GM18499 (cell line): ENCODE results near the gene JUP.

ENCODE experiments used
- ATAC-seq: cut with Tn5 transposase; IDR thresholded peaks from one replicate; pipeline ENCODE4 v1.9.1; 2021; ENCODE audit warnings: moderate number of reproducible peaks; ENCODE audit not compliant: insufficient read depth, unreplicated experiment

The JUP gene

GRCh38 chr17:41762841-41763240 lies 23.7 kb downstream of the JUP start:
- no peak for ATAC-seq

- no peak for ATAC-seq
Measured at GRCh38 chr17:41762391-41762790, 24.1 kb downstream of the JUP start.

GRCh38 chr17:41760878-41761277 lies 25.6 kb downstream of the JUP start:
- no peak for ATAC-seq

GRCh38 chr17:41758601-41759000 lies 27.9 kb downstream of the JUP start:
- ATAC-seq = no peak

GRCh38 chr17:41754066-41754465 lies 32.4 kb downstream of the JUP start:
- ATAC-seq = no peak

GRCh38 chr17:41751288-41751687 lies 35.2 kb downstream of the JUP start:
- ATAC-seq = no peak

GRCh38 chr17:41750862-41751261 lies 35.6 kb downstream of the JUP start:
- ATAC-seq = no peak

- ATAC-seq = no peak
Measured at GRCh38 chr17:41748275-41748674, 38.2 kb downstream of the JUP start.

- no peak for ATAC-seq
Measured at GRCh38 chr17:41741709-41742108, 44.8 kb downstream of the JUP start.

- no peak for ATAC-seq
Measured at GRCh38 chr17:41740506-41740905, 46.0 kb downstream of the JUP start.

GRCh38 chr17:41739661-41740352 lies 46.7 kb downstream of the JUP start:
- ATAC-seq = no peak

GRCh38 chr17:41738801-41739112 lies 47.8 kb downstream of the JUP start:
- no peak for ATAC-seq

GRCh38 chr17:41738077-41738800 lies 48.3 kb downstream of the JUP start:
- no peak for ATAC-seq

GRCh38 chr17:41737680-41738023 lies 48.9 kb downstream of the JUP start:
- no peak for ATAC-seq

- no peak for ATAC-seq
Measured at GRCh38 chr17:41736983-41737679, 49.4 kb downstream of the JUP start.

- no peak for ATAC-seq
Measured at GRCh38 chr17:41735744-41736143, 50.8 kb downstream of the JUP start.

- ATAC-seq = no peak
Measured at GRCh38 chr17:41734949-41735313, 51.6 kb downstream of the JUP start.

GRCh38 chr17:41734139-41734948 lies 52.2 kb downstream of the JUP start, which contains the start of gene HAP1:
Gene HAP1, minus strand, starts transcription at chr17:41734643. Its CDS starts 9 bp downstream, at chr17:41734634.
- ATAC-seq = no peak

- ATAC-seq = no peak
Measured at GRCh38 chr17:41733348-41734138, 53.0 kb downstream of the JUP start.

GRCh38 chr17:41731836-41732235 lies 54.7 kb downstream of the JUP start:
- no peak for ATAC-seq
